ENCODE data around the gene CFAP20DC. TPM values are rescaled to one million over a fixed set of nuclear protein-coding genes. Genes with fewer than 3 reads are reported as not detected.

Gene CFAP20DC
- total RNA-seq, 1 experiment from 2014 or later = 2.9 TPM

GRCh38 chr3:58858126-58858525 is 191.7 kb downstream of the CFAP20DC start (continued):
- no peak for TF ChIP-seq SIN3A (IDR thresholded peaks at IDR 0.05; ENCODE audit: low read depth)
- no peak for TF ChIP-seq SP1 (IDR thresholded peaks at IDR 0.05; ENCODE audit: low read depth)

DNA sequence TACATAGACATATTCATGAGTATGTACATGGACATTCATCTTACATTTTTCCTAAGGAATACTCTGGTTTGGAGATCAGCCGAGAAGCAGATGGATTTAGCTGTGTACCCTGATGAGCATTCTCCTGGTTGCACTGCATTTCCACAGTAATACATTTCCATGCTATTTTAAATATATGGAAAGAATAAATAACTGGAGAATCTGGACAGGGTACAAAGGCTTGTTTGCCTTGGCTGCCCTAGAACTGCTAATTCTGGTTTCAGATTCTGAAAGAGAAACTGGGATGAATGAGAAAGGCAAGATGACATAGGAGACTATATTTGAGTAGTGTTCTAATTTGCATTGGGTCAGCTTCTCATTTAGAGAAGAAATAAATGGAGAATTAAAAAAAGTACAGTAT is 192.4 kb downstream of the CFAP20DC start:
- ChIA-PET RAD21 (ENCODE audit: low non-redundant PET in 1 of 2, low total read pairs in 2 of 2, uncharacterized antibody in 2 of 2, unreplicated experiment in 2 of 2) (no interaction called here), POLR2A (no interaction called here), CTCF (no interaction called here)
- H3K36me3 ChIP-seq (ENCODE audit: control insufficient read depth in 1 of 2, insufficient read depth in 2 of 2, low read length in 2 of 2) = no peaks in the 10 kb centered on the region
- no peaks in the 10 kb centered on the region for H3K4me1 ChIP-seq (ENCODE audit: control insufficient read depth in 1 of 2, insufficient read depth in 2 of 2, low read length in 2 of 2)
- H3K9ac ChIP-seq (ENCODE audit: low read length) = no peak overlapping the region
- TF ChIP-seq SP1 (IDR thresholded peaks at IDR 0.05; ENCODE audit: low read depth) (no peak), CBX3 (IDR thresholded peaks at IDR 0.05; ENCODE audit: low read depth) (no peak), POLR2A (IDR thresholded peaks at IDR 0.05; ENCODE audit: borderline replicate concordance, extremely low read depth, insufficient read depth, insufficient read length) (no peak), ELF1 (IDR thresholded peaks at IDR 0.05; ENCODE audit: borderline replicate concordance, low read depth) (no peak), SIN3A (IDR thresholded peaks at IDR 0.05; ENCODE audit: low read depth) (no peak), ZNF274 (IDR thresholded peaks at IDR 0.05; ENCODE audit: low read depth, low read length) (no peak), TCF7L2 (IDR thresholded peaks at IDR 0.05; ENCODE audit: borderline replicate concordance, extremely low read depth, insufficient read depth, insufficient read length) (no peak)
- TF ChIP-seq, protein P1, sequence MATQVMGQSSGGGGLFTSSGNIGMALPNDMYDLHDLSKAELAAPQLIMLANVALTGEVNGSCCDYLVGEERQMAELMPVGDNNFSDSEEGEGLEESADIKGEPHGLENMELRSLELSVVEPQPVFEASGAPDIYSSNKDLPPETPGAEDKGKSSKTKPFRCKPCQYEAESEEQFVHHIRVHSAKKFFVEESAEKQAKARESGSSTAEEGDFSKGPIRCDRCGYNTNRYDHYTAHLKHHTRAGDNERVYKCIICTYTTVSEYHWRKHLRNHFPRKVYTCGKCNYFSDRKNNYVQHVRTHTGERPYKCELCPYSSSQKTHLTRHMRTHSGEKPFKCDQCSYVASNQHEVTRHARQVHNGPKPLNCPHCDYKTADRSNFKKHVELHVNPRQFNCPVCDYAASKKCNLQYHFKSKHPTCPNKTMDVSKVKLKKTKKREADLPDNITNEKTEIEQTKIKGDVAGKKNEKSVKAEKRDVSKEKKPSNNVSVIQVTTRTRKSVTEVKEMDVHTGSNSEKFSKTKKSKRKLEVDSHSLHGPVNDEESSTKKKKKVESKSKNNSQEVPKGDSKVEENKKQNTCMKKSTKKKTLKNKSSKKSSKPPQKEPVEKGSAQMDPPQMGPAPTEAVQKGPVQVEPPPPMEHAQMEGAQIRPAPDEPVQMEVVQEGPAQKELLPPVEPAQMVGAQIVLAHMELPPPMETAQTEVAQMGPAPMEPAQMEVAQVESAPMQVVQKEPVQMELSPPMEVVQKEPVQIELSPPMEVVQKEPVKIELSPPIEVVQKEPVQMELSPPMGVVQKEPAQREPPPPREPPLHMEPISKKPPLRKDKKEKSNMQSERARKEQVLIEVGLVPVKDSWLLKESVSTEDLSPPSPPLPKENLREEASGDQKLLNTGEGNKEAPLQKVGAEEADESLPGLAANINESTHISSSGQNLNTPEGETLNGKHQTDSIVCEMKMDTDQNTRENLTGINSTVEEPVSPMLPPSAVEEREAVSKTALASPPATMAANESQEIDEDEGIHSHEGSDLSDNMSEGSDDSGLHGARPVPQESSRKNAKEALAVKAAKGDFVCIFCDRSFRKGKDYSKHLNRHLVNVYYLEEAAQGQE (IDR thresholded peaks at IDR 0.05; ENCODE audit: low read depth) = no peak
- intact Hi-C loops (cut with micrococcal nuclease) = no loop called here
- H4K20me1 ChIP-seq (ENCODE audit: insufficient read depth) = no peaks in the 10 kb centered on the region
- no peaks in the 10 kb centered on the region for H3K9me2 ChIP-seq (ENCODE audit: insufficient read depth)
- BruUV-seq (replicated peaks) = no TSS peak
- no peaks in the 10 kb centered on the region for H3K27me3 ChIP-seq (ENCODE audit: insufficient read depth, low read length)
- H2AFZ ChIP-seq (ENCODE audit: low read depth, low read length, poor library complexity, severe bottlenecking) = no peak overlapping the region
- no peaks in the 10 kb centered on the region for H3K79me2 ChIP-seq (ENCODE audit: insufficient read depth, low read length)
- H3K27ac ChIP-seq (ENCODE audit: low read depth, low read length) = no peak overlapping the region
- no peak for DNase-seq (ENCODE audit: low read depth, low spot score)
- H3K9me3 ChIP-seq (ENCODE audit: control insufficient read depth in 1 of 2, insufficient read depth in 1 of 2, low read depth in 1 of 2, low read length in 2 of 2) = no peaks in the 10 kb centered on the region
- no peak overlapping the region for H3K4me3 ChIP-seq (replicated peaks in 1 of 2; ENCODE audit: low read depth in 1 of 2, low read length in 2 of 2)
- H3K4me2 ChIP-seq (ENCODE audit: low read length) = no peak overlapping the region
- ATAC-seq = no peak

All from HCT116 (cell line).